SK-N-SH (cell line): ENCODE results near the gene SPINT2. TPM values are rescaled to one million over a fixed set of nuclear protein-coding genes. Genes with fewer than 3 reads are reported as not detected.

Source experiments
- CTCF ChIA-PET: fragments of 300-600, 350-600 bp; formaldehyde crosslinking; extraction: SDS; loops from one replicate; lab custom pipeline; 2021; lab: Yijun Ruan, JAX
- POLR2A ChIA-PET: fragments of 350-600 bp; sonication (Branson Sonifier 250); formaldehyde crosslinking; extraction: SDS; loops from one replicate; lab custom pipeline; 2020; ENCODE audit warnings: antibody characterized with exemption, inconsistent platforms; lab: Yijun Ruan, JAX
- DNase-seq: peaks from one replicate; pipeline ENCODE4 v3.0.0; 2012
- H2AFZ ChIP-seq: fragments of 200-600 bp; sonication (generic); 2 replicates; pipeline ENCODE4 v1.8.1; 2016; ENCODE audit warnings: antibody characterized with exemption, mild to moderate bottlenecking, low read depth
- H3F3A ChIP-seq: fragments of 200-600 bp; sonication (generic); replicated peaks from 2 replicates; pipeline ENCODE3; 2016; ENCODE audit warnings: antibody characterized with exemption, mild to moderate bottlenecking; ENCODE audit not compliant: insufficient read depth
- H3K27ac ChIP-seq, 2 experiments: fragments of 200-500 bp in 1 of 2; fragments of 200-600 bp in 1 of 2; sonication (Bioruptor generic) in 1 of 2; sonication (generic), shearing (Covaris generic) in 1 of 2; 2 replicates each; pipeline versions ENCODE4 v1.5.1 to v1.6.1; 2014 to 2016; ENCODE audit warnings: low read depth in 2 of 2, inconsistent platforms in 1 of 2, low read length in 1 of 2, mild to moderate bottlenecking in 1 of 2, mixed read lengths in 1 of 2
- H3K27me3 ChIP-seq: fragments of 200-600 bp; sonication (generic), shearing (Covaris generic); 2 replicates; pipeline ENCODE4 v1.6.1; 2016; ENCODE audit warnings: mixed run types; ENCODE audit not compliant: insufficient read depth
- H3K36me3 ChIP-seq, 2 experiments: fragments of 200-500 bp in 1 of 2; fragments of 200-600 bp in 1 of 2; sonication (Bioruptor generic) in 1 of 2; sonication (generic) in 1 of 2; replicated peaks in 1 of 2; 2 replicates each; pipeline versions ENCODE3 to v1.5.1; 2014 to 2016; ENCODE audit warnings: low read length in 1 of 2, mild to moderate bottlenecking in 1 of 2; ENCODE audit not compliant: insufficient read depth in 2 of 2, control insufficient read depth in 1 of 2
- H3K4me1 ChIP-seq, 2 experiments: fragments of 200-500 bp in 1 of 2; fragments of 200-600 bp in 1 of 2; sonication (Bioruptor generic) in 1 of 2; sonication (generic), shearing (Covaris generic) in 1 of 2; 2 replicates each; pipeline versions ENCODE4 v1.5.1 to v1.6.1; 2014 to 2016; ENCODE audit warnings: low read depth in 1 of 2, low read length in 1 of 2, mixed run types in 1 of 2; ENCODE audit not compliant: insufficient read depth in 2 of 2, control insufficient read depth in 1 of 2
- H3K4me2 ChIP-seq: fragments of 200-600 bp; sonication (generic), shearing (Covaris generic); 2 replicates; pipeline ENCODE4 v1.6.1; 2017; ENCODE audit warnings: mixed run types
- H3K4me3 ChIP-seq, 2 experiments: fragments of 200-500 bp in 1 of 2; fragments of 200-600 bp in 1 of 2; sonication (Bioruptor generic) in 1 of 2; sonication (generic), shearing (Covaris generic) in 1 of 2; 2 replicates each; pipeline versions ENCODE4 v1.5.1 to v1.8.1; 2014 to 2016; ENCODE audit warnings: low read depth in 2 of 2, inconsistent platforms in 1 of 2, low read length in 1 of 2, mild to moderate bottlenecking in 1 of 2, mixed read lengths in 1 of 2, moderate library complexity in 1 of 2
- H3K79me2 ChIP-seq: fragments of 200-600 bp; sonication (generic); 2 replicates; pipeline ENCODE4 v1.8.1; 2017; ENCODE audit warnings: mild to moderate bottlenecking; ENCODE audit not compliant: insufficient read depth
- H3K9ac ChIP-seq: fragments of 200-600 bp; sonication (generic); 2 replicates; pipeline ENCODE4 v1.6.1; 2017; ENCODE audit warnings: mixed run types
- H3K9me2 ChIP-seq: fragments of 200-600 bp; sonication (generic); 2 replicates; pipeline ENCODE4 v1.6.1; 2017; ENCODE audit warnings: mixed run types
- H3K9me3 ChIP-seq: fragments of 200-600 bp; sonication (generic); 2 replicates; pipeline ENCODE4 v1.6.1; 2017; ENCODE audit warnings: mixed run types, mild to moderate bottlenecking, moderate library complexity
- H4K20me1 ChIP-seq: fragments of 200-600 bp; sonication (generic); 2 replicates; pipeline ENCODE4 v1.6.1; 2017; ENCODE audit warnings: mild to moderate bottlenecking, mixed run types; ENCODE audit not compliant: insufficient read depth
- CTCF ChIP-seq: fragments of 200-600 bp; sonication (generic); IDR thresholded peaks from 2 replicates; pipeline ENCODE4 v1.6.1; 2017; ENCODE audit warnings: antibody characterized with exemption, mild to moderate bottlenecking, moderate library complexity
- EP300 ChIP-seq, 2 experiments: IDR thresholded peaks; 2 replicates each; pipeline versions ENCODE4 v1.4.0 to v1.6.1; 2012; ENCODE audit warnings: borderline replicate concordance in 1 of 2, low read depth in 1 of 2, low read length in 1 of 2
- EZH2phosphoT487 ChIP-seq: fragments of 200-600 bp; sonication (generic); IDR thresholded peaks from 2 replicates; pipeline ENCODE4 v1.6.1; 2017; ENCODE audit warnings: low read depth, mixed run types, mild to moderate bottlenecking, antibody characterized with exemption, moderate library complexity, borderline replicate concordance
- FOSL2 ChIP-seq: IDR thresholded peaks from 2 replicates; pipeline ENCODE4 v1.4.0; 2012; ENCODE audit warnings: low read depth, mild to moderate bottlenecking, moderate library complexity, borderline replicate concordance
- FOXJ3 ChIP-seq: sonication (generic); formaldehyde crosslinking; IDR thresholded peaks from 2 replicates; pipeline ENCODE4 v1.5.1; 2020; ENCODE audit warnings: mild to moderate bottlenecking, missing genetic modification reagents
- FOXM1 ChIP-seq: IDR thresholded peaks from 2 replicates; pipeline ENCODE4 v1.4.0; 2012; ENCODE audit warnings: low read depth, mild to moderate bottlenecking
- MEF2A ChIP-seq: IDR thresholded peaks from 2 replicates; pipeline ENCODE4 v1.4.0; 2012; ENCODE audit warnings: low read depth, borderline replicate concordance
- NFIC ChIP-seq: IDR thresholded peaks from 2 replicates; pipeline ENCODE4 v1.4.0; 2012; ENCODE audit warnings: borderline replicate concordance
- NRF1 ChIP-seq: IDR thresholded peaks from 2 replicates; pipeline ENCODE4 v1.6.1; 2012; ENCODE audit warnings: low read depth, mild to moderate bottlenecking, low read length
- PBX3 ChIP-seq: IDR thresholded peaks from 2 replicates; pipeline ENCODE4; 2012
- RAD21 ChIP-seq: IDR thresholded peaks from 2 replicates; pipeline ENCODE4 v1.6.1; 2012; ENCODE audit warnings: mild to moderate bottlenecking, low read length
- RCOR1 ChIP-seq: fragments of 150-350 bp; IDR thresholded peaks from 2 replicates; pipeline ENCODE4 v1.6.1; 2017; ENCODE audit warnings: antibody characterized with exemption, low read length
- REST ChIP-seq: IDR thresholded peaks from 2 replicates; pipeline ENCODE4 v1.6.1; 2012; ENCODE audit warnings: mild to moderate bottlenecking, low read depth, low read length, moderate library complexity
- RFX5 ChIP-seq: IDR thresholded peaks from 2 replicates; pipeline ENCODE4 v1.6.1; 2012; ENCODE audit warnings: mild to moderate bottlenecking, improper control_type of control experiment, low read length
- RXRA ChIP-seq: IDR thresholded peaks from 2 replicates; pipeline ENCODE4 v1.4.0; 2012; ENCODE audit warnings: low read depth, mild to moderate bottlenecking, borderline replicate concordance
- SIN3A ChIP-seq: IDR thresholded peaks from 2 replicates; pipeline ENCODE4 v1.6.1; 2012; ENCODE audit warnings: low read depth, mild to moderate bottlenecking, low read length, moderate library complexity, borderline replicate concordance
- TEAD4 ChIP-seq: IDR thresholded peaks from 2 replicates; pipeline ENCODE4 v1.4.0; 2012; ENCODE audit warnings: mild to moderate bottlenecking, borderline replicate concordance; ENCODE audit not compliant: insufficient read depth
- USF1 ChIP-seq: IDR thresholded peaks from 2 replicates; pipeline ENCODE4 v1.4.0; 2012; ENCODE audit warnings: low read depth, borderline replicate concordance
- ZBTB33 ChIP-seq: IDR thresholded peaks from 2 replicates; pipeline ENCODE4 v1.4.0; 2012; ENCODE audit warnings: low read depth, borderline replicate concordance
- WGBS: methylation state at CpG from one replicate; pipeline ENCODE4 v1.1.6; 2017; ENCODE audit warnings: low lambda C conversion rate; 5-methylcytosine and 5-hydroxymethylcytosine counted together
- polyA plus RNA-seq, 3 experiments: library from polyadenylated mRNA; depleted of rRNA; stranded (reverse); fragments of >200 nt; gene quantifications; 2 replicates each; pipeline ENCODE4 v1.2.3, GENCODE V29; 2012

The SPINT2 gene
- polyA plus RNA-seq, 1 of the 3 experiments (the other 2 are of a cell fraction), result 1.0 TPM

GRCh38 chr19:38267761-38268483 is 3.5 kb downstream of the SPINT2 start (continued):
- no peak for TF ChIP-seq FOSL2

GRCh38 chr19:38268539-38268938 is 4.2 kb downstream of the SPINT2 start:
- H4K20me1 ChIP-seq, result no peaks in the 10 kb centered on the region

More at GRCh38 chr19:38268539-38268938, 4.2 kb downstream of the SPINT2 start:
- no peak for DNase-seq
- H3K36me3 ChIP-seq, result no peaks in the 10 kb centered on the region
- H3K27me3 ChIP-seq, result no peaks in the 10 kb centered on the region
- no peak overlapping the region for H2AFZ ChIP-seq
- POLR2A ChIA-PET, result no interaction called here
- H3F3A ChIP-seq, result no peaks in the 10 kb centered on the region
- 86% methylated on average over 8 of the region's 8 CpGs for WGBS
- CTCF ChIA-PET, result interaction anchor here (0.8 to 1.7 kb wide), 2 partner anchors 24 to 366 kb away, joined by 3 to 6 read pairs; no protein-coding TSS in a partner anchor
- no peak overlapping the region for H3K4me3 ChIP-seq
- H3K4me2 ChIP-seq, result no peak overlapping the region
- H3K27ac ChIP-seq, result no peak overlapping the region
- H3K9me3 ChIP-seq, result no peaks in the 10 kb centered on the region
- H3K79me2 ChIP-seq, result no peaks in the 10 kb centered on the region
- peaks cover 0 to 12% of the 10 kb centered on the region in 2 experiments; a peak in 1 of 4 replicates for H3K4me1 ChIP-seq
- H3K9ac ChIP-seq, result no peak overlapping the region
- no peaks in the 10 kb centered on the region for H3K9me2 ChIP-seq
- TF ChIP-seq NRF1, result no peak
- no peak for TF ChIP-seq FOXM1
- no peak for TF ChIP-seq EP300 (IDR thresholded peaks at IDR 0.05; ENCODE audit: borderline replicate concordance in 1 of 2, low read depth in 1 of 2, low read length in 1 of 2)
- no peak for TF ChIP-seq PBX3
- no peak for TF ChIP-seq CTCF
- no peak for TF ChIP-seq RAD21
- TF ChIP-seq RFX5, result no peak
- no peak for TF ChIP-seq RXRA
- TF ChIP-seq ZBTB33, result no peak
- TF ChIP-seq USF1, result no peak
- no peak for TF ChIP-seq RCOR1
- TF ChIP-seq TEAD4, result no peak
- TF ChIP-seq EZH2phosphoT487, result no peak
- TF ChIP-seq REST, result no peak
- TF ChIP-seq FOXJ3 (CRISPR knock-in tag), result no peak
- no peak for TF ChIP-seq NFIC
- TF ChIP-seq MEF2A, result no peak
- no peak for TF ChIP-seq SIN3A
